Measurements from ENCODE around the gene MAP3K3.

MAP3K3 gene

GRCh38 chr17:63696381-63696961, 74.3 kb downstream of the MAP3K3 start:
- CTCF ChIA-PET, result interaction anchor here (0.8 to 3.2 kb wide), 9 partner anchors 10 to 270 kb away, joined by 3 to 42 read pairs (median 4); partner anchors contain the start of genes CCDC47 and DDX42
- H3K4me1 Mint-ChIP-seq, result peaks cover 44% of the 10 kb centered on the region
- peaks cover 13% of the 10 kb centered on the region for H3K27me3 Mint-ChIP-seq
- H3K36me3 Mint-ChIP-seq, result peaks cover 64% of the 10 kb centered on the region
- H3K9me3 Mint-ChIP-seq, result no peaks in the 10 kb centered on the region
- peak overlapping the region; percentile 97 for H3K27ac Mint-ChIP-seq
- H3K4me3 Mint-ChIP-seq, result peak overlapping the region; percentile 93
- DNase-seq, result peak; percentile 62

- Mint-ChIP-seq H3K27me3 (peaks cover 13% of the 10 kb centered on the region), H3K36me3 (peaks cover 66% of the 10 kb centered on the region), H3K4me1 (peaks cover 54% of the 10 kb centered on the region)
These were observed 75.4 kb downstream of the MAP3K3 start for GRCh38 chr17:63697341-63698286.

DNA sequence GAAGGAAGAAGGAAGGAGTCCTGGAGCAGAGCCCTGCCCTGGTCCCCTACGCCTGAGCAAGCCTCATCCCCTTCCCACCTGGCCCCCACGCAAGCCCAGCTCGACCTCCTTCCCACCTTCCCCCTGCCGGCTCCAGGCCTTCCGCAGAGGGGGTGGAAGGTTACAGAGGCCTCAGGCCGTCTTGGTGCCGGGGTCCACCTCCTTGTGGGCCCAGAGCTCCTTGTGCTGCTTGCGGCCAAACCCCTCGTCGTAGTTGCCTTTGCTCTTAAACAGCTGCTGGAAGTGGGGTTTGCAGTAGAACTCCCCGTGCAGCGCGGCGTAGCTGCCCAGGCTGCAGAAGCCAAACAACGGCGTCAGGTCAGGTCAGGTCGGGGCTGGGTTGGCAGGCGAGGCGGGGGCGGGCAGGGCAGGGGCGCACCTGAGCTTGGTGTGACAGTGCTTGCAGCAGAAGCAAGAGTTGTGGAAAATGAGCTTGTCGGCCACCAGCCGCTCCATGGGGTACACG, 76.2 kb downstream of the MAP3K3 start:
- peak overlapping the region; percentile 93 for H3K4me3 Mint-ChIP-seq
- H3K9me3 Mint-ChIP-seq, result no peaks in the 10 kb centered on the region
- CTCF ChIA-PET, result interaction anchor here (0.6 to 3.2 kb wide), 13 partner anchors 8 to 272 kb away, joined by 3 to 42 read pairs (median 3); no protein-coding TSS in a partner anchor
- peaks cover 58% of the 10 kb centered on the region for H3K4me1 Mint-ChIP-seq
- peaks cover 69% of the 10 kb centered on the region for H3K36me3 Mint-ChIP-seq
- H3K27ac Mint-ChIP-seq, result peak overlapping the region; percentile 97
- DNase-seq, result peak; percentile 48
- H3K27me3 Mint-ChIP-seq, result peaks cover 13% of the 10 kb centered on the region

More at GRCh38 chr17:63697341-63698286, 75.4 kb downstream of the MAP3K3 start:
- Mint-ChIP-seq H3K27ac (peak overlapping the region; percentile 97), H3K9me3 (no peaks in the 10 kb centered on the region), H3K4me3 (peak overlapping the region; percentile 93)
- peak; percentile 91 for DNase-seq
- CTCF ChIA-PET, result interaction anchor here (0.6 to 3.2 kb wide), 21 partner anchors 9 to 271 kb away, joined by 3 to 42 read pairs (median 4); partner anchors contain the start of genes CCDC47 and DDX42

- peaks cover 71% of the 10 kb centered on the region for H3K36me3 Mint-ChIP-seq
These were observed 76.8 kb downstream of the MAP3K3 start for GRCh38 chr17:63698886-63699637.

GRCh38 chr17:63699638-63700527, 77.7 kb downstream of the MAP3K3 start, which contains the start of gene LIMD2:
LIMD2 (minus strand) TSS chr17:63700125; CDS start chr17:63699298, 827 bp downstream.
- peaks cover 64% of the 10 kb centered on the region for H3K36me3 Mint-ChIP-seq
- CTCF ChIA-PET, result interaction anchor here (0.6 kb wide), 1 partner anchor 11 kb away, joined by 3 read pairs; no protein-coding TSS in a partner anchor

More at GRCh38 chr17:63698886-63699637, 76.8 kb downstream of the MAP3K3 start:
- Mint-ChIP-seq H3K27me3 (peaks cover 11% of the 10 kb centered on the region), H3K27ac (peak overlapping the region; percentile 97), H3K4me3 (peak overlapping the region; percentile 93), H3K4me1 (peaks cover 61% of the 10 kb centered on the region), H3K9me3 (no peaks in the 10 kb centered on the region)
- DNase-seq, result peak; percentile 96
- CTCF ChIA-PET, result interaction anchor here (0.8 to 3.2 kb wide), 11 partner anchors 7 to 273 kb away, joined by 3 to 42 read pairs (median 4); no protein-coding TSS in a partner anchor

GRCh38 chr17:63700528-63701455, 78.6 kb downstream of the MAP3K3 start:
- DNase-seq, result peak; percentile 64
- peaks cover 5% of the 10 kb centered on the region for H3K27me3 Mint-ChIP-seq
- peaks cover 61% of the 10 kb centered on the region for H3K36me3 Mint-ChIP-seq
- peaks cover 64% of the 10 kb centered on the region for H3K4me1 Mint-ChIP-seq
- H3K27ac Mint-ChIP-seq, result peak overlapping the region; percentile 99
- CTCF ChIA-PET, result interaction anchor here (0.6 to 2.2 kb wide), 7 partner anchors 10 to 127 kb away, joined by 3 to 9 read pairs (median 3); no protein-coding TSS in a partner anchor
- H3K9me3 Mint-ChIP-seq, result no peaks in the 10 kb centered on the region
- peak overlapping the region; percentile 94 for H3K4me3 Mint-ChIP-seq

More at GRCh38 chr17:63699638-63700527, 77.7 kb downstream of the MAP3K3 start, which contains the start of gene LIMD2:
- peak; percentile 90 for DNase-seq
- H3K4me1 Mint-ChIP-seq, result peaks cover 64% of the 10 kb centered on the region
- H3K4me3 Mint-ChIP-seq, result peak within 1 kb of the TSS; percentile 94
- H3K27ac Mint-ChIP-seq, result peak within 1 kb of the TSS; percentile 99
- H3K9me3 Mint-ChIP-seq, result no peaks in the 10 kb centered on the region
- H3K27me3 Mint-ChIP-seq, result peaks cover 5% of the 10 kb centered on the region

GRCh38 chr17:63701456-63701820, 79.2 kb downstream of the MAP3K3 start:
- DNase-seq, result peak; percentile 32
- H3K36me3 Mint-ChIP-seq, result peaks cover 59% of the 10 kb centered on the region
- peak overlapping the region; percentile 99 for H3K27ac Mint-ChIP-seq

GRCh38 chr17:63701868-63702720, 79.9 kb downstream of the MAP3K3 start:
- Mint-ChIP-seq H3K9me3 (no peaks in the 10 kb centered on the region), H3K27ac (peak overlapping the region; percentile 99), H3K27me3 (peaks cover 5% of the 10 kb centered on the region), H3K36me3 (peaks cover 57% of the 10 kb centered on the region), H3K4me1 (peaks cover 64% of the 10 kb centered on the region), H3K4me3 (peak overlapping the region; percentile 94)
- peak; percentile 89 for DNase-seq
- CTCF ChIA-PET, result interaction anchor here (1.0 to 2.2 kb wide), 6 partner anchors 9 to 126 kb away, joined by 3 to 9 read pairs (median 4); no protein-coding TSS in a partner anchor

More at GRCh38 chr17:63701456-63701820, 79.2 kb downstream of the MAP3K3 start:
- Mint-ChIP-seq H3K9me3 (no peaks in the 10 kb centered on the region), H3K4me3 (peak overlapping the region; percentile 94), H3K27me3 (peaks cover 5% of the 10 kb centered on the region), H3K4me1 (peaks cover 64% of the 10 kb centered on the region)
- CTCF ChIA-PET, result interaction anchor here (1.0 to 2.2 kb wide), 7 partner anchors 9 to 127 kb away, joined by 3 to 9 read pairs (median 3); no protein-coding TSS in a partner anchor

DNA sequence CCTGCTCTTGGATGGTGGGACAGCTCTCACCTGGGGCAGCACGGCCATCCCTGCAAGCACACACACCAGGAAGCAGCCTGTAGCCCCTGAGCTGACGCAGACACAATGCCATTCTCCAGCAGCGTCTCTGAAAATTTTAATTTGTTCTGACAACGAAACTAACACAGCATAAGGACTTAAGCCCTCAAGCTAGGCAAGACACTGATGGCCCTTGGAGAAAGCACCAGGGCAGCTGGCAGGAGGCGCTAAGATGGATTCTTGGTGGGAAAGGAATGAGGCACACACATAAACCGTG, 80.5 kb downstream of the MAP3K3 start:
- peak overlapping the region; percentile 99 for H3K27ac Mint-ChIP-seq
- H3K9me3 Mint-ChIP-seq, result no peaks in the 10 kb centered on the region
- CTCF ChIA-PET, result interaction anchor here (1.3 to 2.2 kb wide), 2 partner anchors 8 to 32 kb away, joined by 4 to 9 read pairs; no protein-coding TSS in a partner anchor
- peak overlapping the region; percentile 94 for H3K4me3 Mint-ChIP-seq
- peak; percentile 35 for DNase-seq
- H3K36me3 Mint-ChIP-seq, result peaks cover 54% of the 10 kb centered on the region
- peaks cover 5% of the 10 kb centered on the region for H3K27me3 Mint-ChIP-seq
- peaks cover 64% of the 10 kb centered on the region for H3K4me1 Mint-ChIP-seq

DNA sequence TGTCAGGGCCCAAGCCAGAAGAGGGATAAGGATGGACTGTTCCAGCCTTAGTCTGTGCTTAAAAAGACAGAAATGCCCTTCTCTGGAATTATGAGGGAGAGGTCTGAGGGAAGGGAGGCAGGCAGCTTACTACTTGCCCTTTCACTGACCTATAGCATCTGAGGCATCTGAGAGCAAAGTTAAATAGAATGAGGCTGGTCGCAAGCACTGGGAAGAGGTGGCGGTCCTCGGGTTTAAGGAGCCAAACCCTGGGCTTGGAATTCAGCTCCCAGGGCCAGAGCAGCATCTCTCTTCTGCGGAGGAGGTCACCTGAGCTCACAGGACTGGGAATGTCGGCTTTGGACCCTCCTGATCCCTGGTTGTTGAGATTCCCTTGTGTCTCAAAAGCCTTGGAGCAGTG, 80.8 kb downstream of the MAP3K3 start:
- Mint-ChIP-seq H3K4me1 (peaks cover 62% of the 10 kb centered on the region), H3K36me3 (peaks cover 51% of the 10 kb centered on the region)
- CTCF ChIA-PET, result interaction anchor here (1.0 to 2.2 kb wide), 3 partner anchors 8 to 277 kb away, joined by 3 to 9 read pairs (median 4); no protein-coding TSS in a partner anchor

More for the DNA sequence above, 80.8 kb downstream of the MAP3K3 start:
- Mint-ChIP-seq H3K4me3 (peak overlapping the region; percentile 94), H3K27me3 (peaks cover 2% of the 10 kb centered on the region), H3K9me3 (no peaks in the 10 kb centered on the region), H3K27ac (peak overlapping the region; percentile 99)
- DNase-seq, result no peak
